ENCODE measurements around the gene DUSP1.

- no peak for TF ChIP-seq GATA3 (IDR thresholded peaks at IDR 0.05; ENCODE audit: low read depth, low read length)
- no peak for TF ChIP-seq GATA2 (IDR thresholded peaks at IDR 0.05; ENCODE audit: low read depth, low read length)
Measured at GRCh38 chr5:172760959-172761358, 10.0 kb downstream of the DUSP1 start.
